Brain microvascular endothelial cell (primary cell): ENCODE results near the gene LYPD6.

Experiments
- DNase-seq: peaks from one replicate; pipeline ENCODE4 v3.0.0-alpha.2; 2020
- H3K27ac ChIP-seq: fragments of 250-450 bp; sonication (Bioruptor Pico); 2 replicates; pipeline ENCODE4 v1.5.1; 2020; ENCODE audit warnings: mild to moderate bottlenecking, moderate library complexity
- H3K27me3 ChIP-seq: fragments of 250-450 bp; sonication (Bioruptor Pico); replicated peaks from 2 replicates; pipeline ENCODE4 v1.5.1; 2020; ENCODE audit warnings: mild to moderate bottlenecking
- H3K36me3 ChIP-seq: fragments of 250-450 bp; sonication (Bioruptor Pico); replicated peaks from 2 replicates; pipeline ENCODE4 v1.5.1; 2020; ENCODE audit warnings: mild to moderate bottlenecking
- H3K4me3 ChIP-seq: 2 replicates; pipeline ENCODE4 v1.5.1; 2011; ENCODE audit warnings: low read depth, mild to moderate bottlenecking, control low read depth, low read length, moderate library complexity
- CTCF ChIP-seq: IDR thresholded peaks from 2 replicates; pipeline ENCODE4 v1.5.1; 2011; ENCODE audit warnings: low read depth, mild to moderate bottlenecking, moderate library complexity, low read length, control low read depth, inconsistent platforms; ENCODE audit errors: missing control alignments
- in situ Hi-C: cut with HindIII; loops from 2 replicates; pipeline ENCODE4 v1.10.0; 2017; ENCODE audit warnings: low sequenced_read_pairs, low pct_ligation_motif_present

LYPD6 gene

DNA sequence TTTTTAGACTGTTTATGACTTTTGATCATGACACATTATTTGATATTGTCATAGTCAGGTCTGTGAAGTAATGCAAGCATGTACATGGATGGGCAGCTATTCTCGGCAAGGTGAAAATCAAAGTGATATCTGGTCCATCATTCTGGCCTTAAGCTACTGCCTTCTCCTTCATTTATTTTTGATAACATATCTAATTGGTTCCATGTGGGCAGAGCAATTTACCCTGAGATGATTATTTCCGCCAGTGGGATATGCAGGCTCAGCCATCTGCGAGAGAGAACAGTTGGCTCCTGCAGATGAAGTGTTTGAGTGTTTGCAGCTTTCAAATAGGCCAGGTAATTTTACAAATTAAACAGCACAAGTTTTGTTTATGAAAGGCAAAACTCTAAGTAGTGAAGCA is 116.4 kb downstream of the LYPD6 start:
- in situ Hi-C loops = no loop called here
- H3K27ac ChIP-seq = no peak overlapping the region
- TF ChIP-seq CTCF = no peak
- no peaks in the 10 kb centered on the region for H3K27me3 ChIP-seq
- DNase-seq = no peak
- no peaks in the 10 kb centered on the region for H3K36me3 ChIP-seq
- H3K4me3 ChIP-seq = no peak overlapping the region

DNA sequence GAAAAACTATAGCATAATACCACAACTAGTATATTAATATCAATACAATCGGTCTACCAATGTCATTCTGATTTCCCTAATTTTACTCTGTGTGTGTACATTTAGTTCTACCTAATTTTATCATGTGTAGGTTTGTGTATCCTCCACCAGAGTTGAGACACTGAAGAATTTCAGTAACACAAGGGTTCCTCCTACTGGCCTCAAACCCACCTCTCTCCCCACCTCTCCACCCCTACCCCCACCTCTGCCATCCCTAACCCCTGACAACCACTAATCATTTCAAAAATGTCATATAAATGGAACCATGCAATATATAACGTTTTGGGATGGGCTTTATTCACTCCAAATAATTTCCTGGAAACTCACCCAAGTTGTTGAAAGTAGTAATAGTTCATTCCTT is 117.9 kb downstream of the LYPD6 start:
- DNase-seq = no peak
- in situ Hi-C loops = no loop called here
- no peak for TF ChIP-seq CTCF
- Histone ChIP-seq H3K27me3 (no peaks in the 10 kb centered on the region), H3K4me3 (no peak overlapping the region), H3K27ac (no peak overlapping the region), H3K36me3 (no peaks in the 10 kb centered on the region)

- no peak overlapping the region for H3K27ac ChIP-seq
- no peaks in the 10 kb centered on the region for H3K27me3 ChIP-seq
- no peak for TF ChIP-seq CTCF
- no peak overlapping the region for H3K4me3 ChIP-seq
- in situ Hi-C loops = no loop called here
- no peak for DNase-seq
- H3K36me3 ChIP-seq = no peaks in the 10 kb centered on the region
Measured at GRCh38 chr2:149449017-149449416, 118.6 kb downstream of the LYPD6 start.

- no peaks in the 10 kb centered on the region for H3K36me3 ChIP-seq
- no peak for TF ChIP-seq CTCF
- no peak for DNase-seq
- no peak overlapping the region for H3K4me3 ChIP-seq
- H3K27me3 ChIP-seq = no peaks in the 10 kb centered on the region
- H3K27ac ChIP-seq = no peak overlapping the region
- in situ Hi-C loops = no loop called here
Measured at GRCh38 chr2:149451417-149452165, 121.2 kb downstream of the LYPD6 start.

DNA sequence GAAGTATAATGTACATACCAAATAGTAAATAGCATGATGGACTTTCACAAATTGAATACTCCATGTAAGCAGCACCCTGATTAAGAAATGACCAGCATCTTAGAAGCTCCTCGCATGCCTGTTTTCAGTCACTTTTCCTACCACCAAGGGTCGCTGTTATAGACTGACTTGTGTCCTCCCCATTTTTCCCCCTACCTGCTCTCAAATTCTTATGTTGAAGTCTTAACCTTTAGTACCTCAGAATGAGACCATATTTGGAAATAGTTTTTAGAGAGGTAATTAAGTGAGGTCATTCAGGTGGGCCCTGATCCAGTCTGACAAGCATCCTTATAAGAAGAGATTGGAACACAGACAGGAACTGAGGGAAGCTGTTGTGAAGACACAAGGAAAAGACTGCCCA is 125.9 kb downstream of the LYPD6 start:
- DNase-seq = no peak
- in situ Hi-C loops = no loop called here
- Histone ChIP-seq H3K27ac (no peak overlapping the region), H3K27me3 (no peaks in the 10 kb centered on the region), H3K36me3 (no peaks in the 10 kb centered on the region), H3K4me3 (no peak overlapping the region)
- TF ChIP-seq CTCF = no peak

DNA sequence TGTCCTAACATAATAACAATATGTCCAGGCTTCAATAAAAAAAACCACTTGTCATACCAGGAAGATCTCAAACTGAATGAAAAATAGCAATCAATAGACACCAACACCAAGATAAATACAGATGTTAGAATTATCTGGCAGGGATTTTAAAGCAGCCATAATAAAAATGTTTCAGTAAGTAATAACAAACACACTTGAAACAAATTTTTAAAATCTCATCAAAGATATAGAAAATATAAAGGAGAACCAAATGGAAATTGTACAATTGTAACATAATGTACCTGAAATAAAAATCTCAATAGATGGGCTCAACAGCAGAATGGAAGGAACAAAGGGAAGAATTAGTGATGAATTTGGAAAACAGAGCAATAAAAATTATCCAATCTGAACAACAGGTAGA is 128.1 kb downstream of the LYPD6 start:
- no peak overlapping the region for H3K4me3 ChIP-seq
- no peak for TF ChIP-seq CTCF
- in situ Hi-C loops = no loop called here
- no peak overlapping the region for H3K27ac ChIP-seq
- no peaks in the 10 kb centered on the region for H3K27me3 ChIP-seq
- no peak for DNase-seq
- H3K36me3 ChIP-seq = no peaks in the 10 kb centered on the region
